CD14-positive monocyte (primary cell): ENCODE measurements around the gene CFAP68. TPM values are rescaled to one million over a fixed set of nuclear protein-coding genes. Genes with fewer than 3 reads are reported as not detected.

Experiments used
- DNase-seq, 3 donors: peaks; one replicate each; pipeline ENCODE4 v3.0.0-alpha.2; 2011 to 2022
- H2AFZ ChIP-seq: 2 replicates; pipeline ENCODE4 v1.6.0; 2012; ENCODE audit warnings: mild to moderate bottlenecking, low read depth, low read length, inconsistent platforms; ENCODE audit not compliant: insufficient read depth, poor library complexity, severe bottlenecking
- H3K27ac ChIP-seq, 2 donors: 1 replicate in 1 of 2; 2 replicates in 1 of 2; pipeline ENCODE4 v1.5.1; 2012 to 2013; ENCODE audit warnings: low read length in 2 of 2, control low read depth in 1 of 2, inconsistent platforms in 1 of 2, low read depth in 1 of 2, mild to moderate bottlenecking in 1 of 2
- H3K27me3 ChIP-seq, 2 donors: one replicate each; pipeline versions ENCODE4 v1.6.0 to v1.6.1; 2011 to 2013; ENCODE audit warnings: low read length in 2 of 2; ENCODE audit not compliant: control insufficient read depth in 2 of 2, insufficient read depth in 2 of 2
- H3K36me3 ChIP-seq, 2 donors: replicated peaks in 1 of 2; 1 replicate in 1 of 2; 2 replicates in 1 of 2; pipeline versions ENCODE4 v1.5.1 to v1.6.1; 2012 to 2013; ENCODE audit warnings: low read length in 2 of 2, control low read depth in 1 of 2, inconsistent platforms in 1 of 2, mild to moderate bottlenecking in 1 of 2; ENCODE audit not compliant: insufficient read depth in 2 of 2, control insufficient read depth in 1 of 2
- H3K4me1 ChIP-seq, 2 donors: 1 replicate in 1 of 2; 2 replicates in 1 of 2; pipeline versions ENCODE4 v1.5.1 to v1.6.1; 2012 to 2013; ENCODE audit warnings: low read length in 2 of 2, control low read depth in 1 of 2, inconsistent platforms in 1 of 2, mild to moderate bottlenecking in 1 of 2, moderate library complexity in 1 of 2; ENCODE audit not compliant: insufficient read depth in 2 of 2, control insufficient read depth in 1 of 2
- H3K4me2 ChIP-seq: replicated peaks from 2 replicates; pipeline ENCODE3; 2012; ENCODE audit warnings: low read length, moderate library complexity, mild to moderate bottlenecking; ENCODE audit not compliant: poor library complexity, severe bottlenecking; ENCODE audit errors: extremely low read depth
- H3K4me3 ChIP-seq, 3 experiments: fragments of 200-600 bp in 1 of 3; sonication (generic) in 1 of 3; replicated peaks in 1 of 3; 1 replicate in 2 of 3; 2 replicates in 1 of 3; pipeline ENCODE4 v1.5.1; 2011 to 2013; ENCODE audit warnings: low read length in 3 of 3, mild to moderate bottlenecking in 3 of 3, control low read depth in 2 of 3, low read depth in 2 of 3, inconsistent platforms in 1 of 3, moderate library complexity in 1 of 3
- H3K79me2 ChIP-seq: 2 replicates; pipeline ENCODE4 v1.6.0; 2012; ENCODE audit warnings: mild to moderate bottlenecking, control low read depth, inconsistent platforms, low read length, moderate library complexity; ENCODE audit not compliant: insufficient read depth
- H3K9ac ChIP-seq: 2 replicates; pipeline ENCODE4 v1.6.0; 2017; ENCODE audit warnings: low read length, mild to moderate bottlenecking; ENCODE audit not compliant: insufficient read depth, poor library complexity, severe bottlenecking
- H3K9me3 ChIP-seq, 2 donors: replicated peaks in 1 of 2; 1 replicate in 1 of 2; 2 replicates in 1 of 2; pipeline versions ENCODE4 v1.5.1 to v1.6.1; 2012 to 2013; ENCODE audit warnings: low read length in 2 of 2, control low read depth in 1 of 2; ENCODE audit not compliant: control insufficient read depth in 1 of 2, insufficient read depth in 1 of 2
- H4K20me1 ChIP-seq: 2 replicates; pipeline ENCODE4 v1.6.0; 2012; ENCODE audit warnings: mild to moderate bottlenecking, low read length, control low read depth, moderate library complexity; ENCODE audit not compliant: insufficient read depth
- H3K27ac Mint-ChIP-seq, 7 donors: one replicate each; pipeline ENCODE4 v1.8.0; 2020; ENCODE audit warnings: mild to moderate bottlenecking in 7 of 7, mixed read lengths in 7 of 7, moderate library complexity in 6 of 7, inconsistent platforms in 2 of 7
- H3K27me3 Mint-ChIP-seq, 3 donors: one replicate each; pipeline ENCODE4 v1.8.0; 2021 to 2022; ENCODE audit warnings: low read depth in 3 of 3, mild to moderate bottlenecking in 3 of 3, mixed read lengths in 3 of 3, moderate library complexity in 3 of 3, inconsistent platforms in 1 of 3
- H3K36me3 Mint-ChIP-seq, 2 donors: one replicate each; pipeline ENCODE4 v1.8.0; 2020; ENCODE audit warnings: mixed read lengths in 2 of 2, inconsistent platforms in 1 of 2, mild to moderate bottlenecking in 1 of 2
- H3K4me1 Mint-ChIP-seq: one replicate; pipeline ENCODE4 v1.8.0; 2020; ENCODE audit warnings: mild to moderate bottlenecking, mixed read lengths
- H3K4me3 Mint-ChIP-seq, 2 donors: one replicate each; pipeline ENCODE4 v1.8.0; 2020; ENCODE audit warnings: mild to moderate bottlenecking in 2 of 2, mixed read lengths in 2 of 2, moderate library complexity in 1 of 2
- H3K9me3 Mint-ChIP-seq, 7 donors: one replicate each; pipeline ENCODE4 v1.8.0; 2020 to 2022; ENCODE audit warnings: mixed read lengths in 7 of 7, mild to moderate bottlenecking in 6 of 7, moderate library complexity in 6 of 7, inconsistent platforms in 2 of 7
- CTCF ChIP-seq: fragments of 200-600 bp; IDR thresholded peaks from one replicate; pipeline ENCODE4 v1.8.0; 2022; ENCODE audit warnings: antibody characterized with exemption, mild to moderate bottlenecking
- WGBS: methylation state at CpG from one replicate; pipeline ENCODE4 v1.1.5; 2013; ENCODE audit warnings: missing lambda C conversion rate; ENCODE audit not compliant: insufficient coverage; 5-methylcytosine and 5-hydroxymethylcytosine counted together
- intact Hi-C, 2 donors: fragments of 100-400 bp; cut with micrococcal nuclease; formaldehyde crosslinking; loops; one replicate each; pipeline versions ENCODE4 v1.15.0 to v1.15.1; 2023
- polyA plus RNA-seq, 3 donors: library from polyadenylated mRNA; depleted of rRNA in 1 of 3; unstranded in 2 of 3; stranded (reverse) in 1 of 3; fragments of 300-500 nt in 2 of 3; fragments of >200 nt in 1 of 3; fragmentation: Illumina TruSeq in 2 of 3; gene quantifications; 1 replicate in 2 of 3; 2 replicates in 1 of 3; pipeline ENCODE4 v1.2.3, GENCODE V29; 2012 to 2021

Gene CFAP68
- polyA plus RNA-seq, 3 donors = 3.6 to 5.3 (median 5.0) TPM

- H3K9ac ChIP-seq = no peak overlapping the region
Observed at GRCh38 chr11:111923351-111923788, 44.0 kb downstream of the CFAP68 start.

GRCh38 chr11:111923951-111924350 is 44.6 kb downstream of the CFAP68 start:
- intact Hi-C loops = loop anchor here (10.0 kb wide), 2 partner anchors 161 to 1391 kb away; partner anchors contain the start of genes SDHD (in 1 of the 2), TIMM8B (in 1 of the 2) and TTC12 (in 1 of the 2)

More at GRCh38 chr11:111923351-111923788, 44.0 kb downstream of the CFAP68 start:
- Histone ChIP-seq H3K4me1 (peaks cover 26 to 41% of the 10 kb centered on the region in 2 donors), H3K4me3 (no peak overlapping the region), H2AFZ (peak overlapping the region; percentile 46), H3K9me3 (no peaks in the 10 kb centered on the region), H3K27me3 (no peaks in the 10 kb centered on the region), H3K36me3 (no peaks in the 10 kb centered on the region), H3K27ac (peak overlapping the region in 1 of 2 donors; percentile 1), H3K79me2 (no peaks in the 10 kb centered on the region), H4K20me1 (no peaks in the 10 kb centered on the region), H3K4me2 (no peak overlapping the region)
- Mint-ChIP-seq H3K27me3 (peaks cover 0 to 9% (median 3%) of the 10 kb centered on the region in 3 donors), H3K9me3 (peaks cover 0 to 2% (median 0%) of the 10 kb centered on the region in 7 donors), H3K36me3 (peaks cover 0 to 4% of the 10 kb centered on the region in 2 donors), H3K4me1 (peaks cover 33% of the 10 kb centered on the region), H3K4me3 (no peak overlapping the region), H3K27ac (peak overlapping the region in 6 of 7 donors; percentile 21 to 87 (median 60))
- TF ChIP-seq CTCF = no peak
- no peak for DNase-seq
- 56% methylated on average over 3 of the region's 5 CpGs for WGBS
- intact Hi-C loops = loop anchor here (10.0 kb wide), 2 partner anchors 161 to 1391 kb away; partner anchors contain the start of genes SDHD (in 1 of the 2), TIMM8B (in 1 of the 2) and TTC12 (in 1 of the 2)

More at GRCh38 chr11:111923951-111924350, 44.6 kb downstream of the CFAP68 start:
- H3K9me3 ChIP-seq = no peaks in the 10 kb centered on the region
- TF ChIP-seq CTCF = no peak
- no peak overlapping the region for H3K4me2 ChIP-seq
- no peak overlapping the region for H3K9ac ChIP-seq
- Mint-ChIP-seq H3K9me3 (peaks cover 0 to 2% (median 0%) of the 10 kb centered on the region in 7 donors), H3K4me3 (no peak overlapping the region), H3K4me1 (peaks cover 28% of the 10 kb centered on the region), H3K36me3 (peaks cover 0 to 4% of the 10 kb centered on the region in 2 donors), H3K27ac (peak overlapping the region in 1 of 7 donors; percentile 64), H3K27me3 (peaks cover 0 to 6% (median 3%) of the 10 kb centered on the region in 3 donors)
- no peaks in the 10 kb centered on the region for H3K79me2 ChIP-seq
- no peaks in the 10 kb centered on the region for H3K36me3 ChIP-seq
- no peaks in the 10 kb centered on the region for H4K20me1 ChIP-seq
- no peak for DNase-seq
- H3K4me1 ChIP-seq = peaks cover 26 to 37% of the 10 kb centered on the region in 2 donors
- H3K27me3 ChIP-seq = no peaks in the 10 kb centered on the region
- no peak overlapping the region for H3K27ac ChIP-seq
- H3K4me3 ChIP-seq = no peak overlapping the region
- H2AFZ ChIP-seq = peak overlapping the region; percentile 46
